Activated CD4-positive, alpha-beta T cell treated with anti-CD3 and anti-CD28 coated beads, Interleukin-2, amount 50 U/mL, for 48 hours (primary cell): ENCODE measurements around the gene HERC4.

Experiments
- DNase-seq, 2 experiments: peaks; one replicate each; pipeline ENCODE4 v3.0.0-alpha.2; 2020

Gene HERC4

GRCh38 chr10:68074775-68075549 lies at the start of gene HERC4:
Gene HERC4 (minus strand): TSS chr10:68075283. CDS start chr10:68073108, 2,175 bp downstream.
- DNase-seq, result peak; percentile 90 to 91

GRCh38 chr10:68124718-68125117 lies 49.6 kb upstream of the HERC4 start:
- DNase-seq, result no peak

- no peak for DNase-seq
Observed at GRCh38 chr10:68121852-68122251, 46.8 kb upstream of the HERC4 start.

- no peak for DNase-seq
Observed at GRCh38 chr10:68121020-68121743, 46.1 kb upstream of the HERC4 start.

- no peak for DNase-seq
Observed at GRCh38 chr10:68118657-68119056, 43.6 kb upstream of the HERC4 start.

- no peak for DNase-seq
Observed at GRCh38 chr10:68112837-68113236, 37.8 kb upstream of the HERC4 start.

GRCh38 chr10:68111584-68111983 lies 36.5 kb upstream of the HERC4 start:
- DNase-seq, result no peak

- no peak for DNase-seq
Observed at GRCh38 chr10:68110027-68110426, 34.9 kb upstream of the HERC4 start.

GRCh38 chr10:68109331-68109730 lies 34.2 kb upstream of the HERC4 start, which contains the start of gene MYPN:
Gene MYPN (plus strand): TSS chr10:68109488. CDS start chr10:68121439, 11,951 bp downstream.
- DNase-seq, result no peak

- DNase-seq, result no peak
Observed at GRCh38 chr10:68108653-68109052, 33.6 kb upstream of the HERC4 start.

- DNase-seq, result no peak
Observed at GRCh38 chr10:68108051-68108450, 33.0 kb upstream of the HERC4 start.

GRCh38 chr10:68107651-68108050 lies 32.6 kb upstream of the HERC4 start:
- no peak for DNase-seq

GRCh38 chr10:68106656-68107055 lies 31.6 kb upstream of the HERC4 start:
- no peak for DNase-seq

- no peak for DNase-seq
Observed at GRCh38 chr10:68105820-68106219, 30.7 kb upstream of the HERC4 start.

- DNase-seq, result no peak
Observed at GRCh38 chr10:68103901-68104300, 28.8 kb upstream of the HERC4 start.

GRCh38 chr10:68103261-68103878 lies 28.3 kb upstream of the HERC4 start:
- no peak for DNase-seq

GRCh38 chr10:68101066-68101465 lies 26.0 kb upstream of the HERC4 start:
- DNase-seq, result no peak

- no peak for DNase-seq
Observed at GRCh38 chr10:68099736-68100135, 24.7 kb upstream of the HERC4 start.

GRCh38 chr10:68096913-68097516 lies 21.9 kb upstream of the HERC4 start:
- DNase-seq, result no peak

- no peak for DNase-seq
Observed at GRCh38 chr10:68095153-68095552, 20.1 kb upstream of the HERC4 start.

GRCh38 chr10:68092512-68092911 lies 17.4 kb upstream of the HERC4 start:
- DNase-seq, result no peak

- no peak for DNase-seq
Observed at GRCh38 chr10:68090586-68090985, 15.5 kb upstream of the HERC4 start.

- DNase-seq, result no peak
Observed at GRCh38 chr10:68088740-68089139, 13.7 kb upstream of the HERC4 start.
